ENCODE results near the gene ZBTB21. TPM values are rescaled to one million over a fixed set of nuclear protein-coding genes. Genes with fewer than 3 reads are reported as not detected.
A peak's percentile ranks its signal among the peaks of the same experiment; 100 is the strongest.

The ZBTB21 gene
- total RNA-seq, 1 donor from 2014 or later = 6.6 TPM

GRCh38 chr21:42039470-42039901, 29.3 kb upstream of the ZBTB21 start:
- no peak overlapping the region for H3K4me3 ChIP-seq (ENCODE audit: low read depth, low read length)
- peak; percentile 72 for FAIRE-seq
- peak; percentile 70 for DNase-seq (ENCODE audit: low read depth)
- no peaks in the 10 kb centered on the region for H3K27me3 ChIP-seq (ENCODE audit: control insufficient read depth, insufficient read depth, low read length)
- no peak for TF ChIP-seq CTCF (IDR thresholded peaks at IDR 0.05; ENCODE audit: insufficient read depth, low read length, severe bottlenecking)
- H3K36me3 ChIP-seq (ENCODE audit: control insufficient read depth, insufficient read depth, low read length) = no peaks in the 10 kb centered on the region

DNA sequence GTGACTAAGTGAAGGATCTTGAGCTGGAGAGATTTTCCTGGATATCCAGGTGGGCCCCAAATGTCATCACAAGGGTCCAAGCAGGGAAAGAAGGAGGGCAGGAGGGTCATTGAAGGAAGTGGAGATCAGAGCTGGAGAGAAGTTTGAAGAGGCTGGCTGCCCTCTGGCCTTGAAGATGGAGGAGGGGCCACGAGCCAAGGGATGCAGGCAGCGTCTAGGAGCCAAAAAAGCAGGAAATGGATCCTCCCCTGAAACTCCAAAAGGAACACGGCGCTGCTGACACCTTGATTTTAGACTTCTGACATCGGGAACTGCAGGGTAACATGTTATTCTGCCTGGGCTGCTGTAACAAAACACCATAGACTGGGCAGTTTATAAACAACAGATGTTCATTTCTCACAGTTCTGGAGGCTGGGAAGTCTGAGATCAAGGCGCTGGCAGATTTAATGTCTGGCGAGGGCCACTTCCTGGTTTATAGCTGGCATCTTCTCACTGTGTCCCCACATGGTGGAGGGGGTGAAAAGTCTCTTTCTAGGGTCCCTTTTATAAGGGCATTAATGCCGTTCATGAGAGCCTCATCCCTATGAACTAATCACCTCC, 28.8 kb upstream of the ZBTB21 start:
- FAIRE-seq = no peak

GRCh38 chr21:42038393-42038792, 28.2 kb upstream of the ZBTB21 start:
- H3K36me3 ChIP-seq (ENCODE audit: control insufficient read depth, insufficient read depth, low read length) = no peaks in the 10 kb centered on the region
- no peak for TF ChIP-seq CTCF (IDR thresholded peaks at IDR 0.05; ENCODE audit: insufficient read depth, low read length, severe bottlenecking)
- FAIRE-seq (no peak), DNase-seq (ENCODE audit: low read depth) (no peak)
- no peaks in the 10 kb centered on the region for H3K27me3 ChIP-seq (ENCODE audit: control insufficient read depth, insufficient read depth, low read length)
- H3K4me3 ChIP-seq (ENCODE audit: low read depth, low read length) = no peak overlapping the region

More for the DNA sequence above, 28.8 kb upstream of the ZBTB21 start:
- Histone ChIP-seq H3K27me3 (ENCODE audit: control insufficient read depth, insufficient read depth, low read length) (no peaks in the 10 kb centered on the region), H3K4me3 (ENCODE audit: low read depth, low read length) (no peak overlapping the region), H3K36me3 (ENCODE audit: control insufficient read depth, insufficient read depth, low read length) (no peaks in the 10 kb centered on the region)
- DNase-seq (ENCODE audit: low read depth) = no peak
- TF ChIP-seq CTCF (IDR thresholded peaks at IDR 0.05; ENCODE audit: insufficient read depth, low read length, severe bottlenecking) = no peak

- TF ChIP-seq CTCF (IDR thresholded peaks at IDR 0.05; ENCODE audit: insufficient read depth, low read length, severe bottlenecking) = no peak
- FAIRE-seq = peak; percentile 23
These were observed 27.8 kb upstream of the ZBTB21 start for GRCh38 chr21:42037943-42038342.

GRCh38 chr21:42037516-42037915, 27.4 kb upstream of the ZBTB21 start:
- DNase-seq (ENCODE audit: low read depth) (no peak), FAIRE-seq (no peak)
- no peaks in the 10 kb centered on the region for H3K27me3 ChIP-seq (ENCODE audit: control insufficient read depth, insufficient read depth, low read length)
- no peak overlapping the region for H3K4me3 ChIP-seq (ENCODE audit: low read depth, low read length)
- no peak for TF ChIP-seq CTCF (IDR thresholded peaks at IDR 0.05; ENCODE audit: insufficient read depth, low read length, severe bottlenecking)
- H3K36me3 ChIP-seq (ENCODE audit: control insufficient read depth, insufficient read depth, low read length) = no peaks in the 10 kb centered on the region

More at GRCh38 chr21:42037943-42038342, 27.8 kb upstream of the ZBTB21 start:
- H3K36me3 ChIP-seq (ENCODE audit: control insufficient read depth, insufficient read depth, low read length) = no peaks in the 10 kb centered on the region
- no peak overlapping the region for H3K4me3 ChIP-seq (ENCODE audit: low read depth, low read length)
- DNase-seq (ENCODE audit: low read depth) = no peak
- no peaks in the 10 kb centered on the region for H3K27me3 ChIP-seq (ENCODE audit: control insufficient read depth, insufficient read depth, low read length)

DNA sequence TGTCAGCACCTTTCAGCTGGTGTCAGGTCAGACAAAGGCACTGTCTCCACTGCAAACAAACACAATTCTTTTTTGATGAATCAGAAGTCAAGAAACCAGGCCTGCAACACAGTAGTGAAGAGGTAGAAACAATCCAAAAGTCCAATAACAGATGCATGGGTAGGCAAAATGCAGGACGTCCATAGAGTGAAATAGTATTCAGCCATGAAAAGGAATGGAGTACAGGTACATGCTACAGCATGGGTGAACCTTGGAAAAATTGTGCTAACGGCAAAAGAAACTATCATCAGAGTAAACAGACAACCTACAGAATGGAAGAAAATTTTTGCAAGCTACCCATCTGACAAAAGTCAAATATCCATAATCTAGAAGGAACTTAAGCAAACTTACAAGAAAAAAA, 26.2 kb upstream of the ZBTB21 start:
- Histone ChIP-seq H3K4me3 (ENCODE audit: low read depth, low read length) (no peak overlapping the region), H3K27me3 (ENCODE audit: control insufficient read depth, insufficient read depth, low read length) (peaks cover 6% of the 10 kb centered on the region), H3K36me3 (ENCODE audit: control insufficient read depth, insufficient read depth, low read length) (no peaks in the 10 kb centered on the region)
- no peak for DNase-seq (ENCODE audit: low read depth)
- no peak for TF ChIP-seq CTCF (IDR thresholded peaks at IDR 0.05; ENCODE audit: insufficient read depth, low read length, severe bottlenecking)
- FAIRE-seq = no peak

Data from bronchial epithelial cell (primary cell).